Measurements from ENCODE around the gene UBAC1. TPM values are rescaled to one million over a fixed set of nuclear protein-coding genes. Genes with fewer than 3 reads are reported as not detected.
"Not testable (repeated sequence)": the region's sequence is repeated elsewhere in the genome, so short reads cannot be mapped to it uniquely, and the experiment has no call there.

The UBAC1 gene
- polyA plus RNA-seq, 3 donors = 18.6 to 37.1 (median 28.4) TPM

DNA sequence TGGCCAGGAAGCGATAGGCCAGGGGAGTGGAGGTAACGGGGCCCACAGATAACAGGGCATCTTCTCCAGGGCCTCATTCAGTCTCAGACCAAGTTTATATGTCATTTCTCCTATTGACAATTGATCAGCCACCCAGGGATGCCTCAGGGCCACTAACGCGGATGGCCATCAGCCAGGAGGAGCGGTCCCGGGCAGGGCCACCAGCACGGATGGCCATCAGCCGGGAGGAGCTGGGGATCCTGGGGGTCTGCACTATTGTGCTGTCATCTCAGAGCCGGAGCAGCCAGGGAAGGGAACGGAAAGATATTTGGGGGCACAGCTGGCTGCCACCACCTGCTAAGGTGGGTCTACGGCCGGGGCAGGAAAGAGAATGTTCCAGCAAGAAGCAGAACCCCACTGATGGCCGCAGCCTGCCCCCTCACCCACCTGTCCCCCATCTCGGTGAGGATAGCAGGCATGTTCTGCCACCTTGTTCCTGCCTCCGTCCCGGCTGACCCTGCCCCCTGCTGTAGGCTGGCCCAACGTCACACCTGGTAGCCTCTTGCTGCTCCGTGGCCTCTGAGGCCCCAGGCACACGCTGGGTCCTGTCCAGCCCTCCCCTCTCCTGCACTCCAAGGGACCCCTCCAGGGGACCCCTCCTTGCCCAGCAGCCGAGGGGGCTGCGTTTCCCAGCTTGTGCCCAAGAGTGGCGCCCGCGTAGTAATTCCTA, 21.5 kb upstream of the UBAC1 start:
- WGBS, 3 donors = 73 to 84% (median 78%) methylated on average over 24 of the region's 24 CpGs
- H3K27ac ChIP-seq (ENCODE audit: low read depth, low read length) = no peak overlapping the region

DNA sequence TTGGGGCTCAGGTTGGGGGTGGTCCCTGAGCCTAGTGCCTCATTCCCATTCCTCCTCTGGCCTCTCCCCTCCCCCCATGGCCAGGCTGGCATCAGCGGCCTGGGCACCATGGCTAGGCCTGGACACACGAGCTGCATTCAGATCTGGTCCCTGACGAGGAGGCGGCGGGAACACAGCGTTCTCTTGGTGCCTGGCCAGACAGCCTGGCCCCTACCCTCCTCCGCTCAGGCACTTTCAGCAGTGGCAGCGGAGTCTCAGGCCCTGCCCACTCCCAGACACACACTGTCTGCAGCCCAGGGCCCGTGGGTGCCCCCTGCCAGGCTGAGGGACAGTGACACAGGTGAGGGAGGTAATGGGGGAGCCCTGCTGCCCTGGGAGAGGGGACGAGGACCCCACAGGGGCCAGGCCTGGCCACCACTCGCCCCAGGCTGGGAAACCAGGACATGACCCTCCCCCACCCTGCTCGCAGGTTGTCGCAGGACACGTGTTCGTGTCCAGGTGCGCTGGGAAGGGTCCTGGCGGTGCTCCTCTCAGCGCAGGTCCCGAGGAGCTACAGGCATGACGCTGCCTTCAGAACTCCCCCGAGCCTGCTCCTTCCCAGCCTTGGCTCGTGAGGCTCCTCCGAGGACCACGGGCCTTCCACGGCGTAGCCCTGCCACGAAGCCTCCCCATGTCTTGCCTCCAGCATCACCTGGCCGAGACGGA, 19.9 kb upstream of the UBAC1 start:
- no peak overlapping the region for H3K27ac ChIP-seq (ENCODE audit: low read depth, low read length)
- WGBS, 3 donors = 89 to 90% (median 89%) methylated on average over 27 to 29 of the region's 29 CpGs

DNA sequence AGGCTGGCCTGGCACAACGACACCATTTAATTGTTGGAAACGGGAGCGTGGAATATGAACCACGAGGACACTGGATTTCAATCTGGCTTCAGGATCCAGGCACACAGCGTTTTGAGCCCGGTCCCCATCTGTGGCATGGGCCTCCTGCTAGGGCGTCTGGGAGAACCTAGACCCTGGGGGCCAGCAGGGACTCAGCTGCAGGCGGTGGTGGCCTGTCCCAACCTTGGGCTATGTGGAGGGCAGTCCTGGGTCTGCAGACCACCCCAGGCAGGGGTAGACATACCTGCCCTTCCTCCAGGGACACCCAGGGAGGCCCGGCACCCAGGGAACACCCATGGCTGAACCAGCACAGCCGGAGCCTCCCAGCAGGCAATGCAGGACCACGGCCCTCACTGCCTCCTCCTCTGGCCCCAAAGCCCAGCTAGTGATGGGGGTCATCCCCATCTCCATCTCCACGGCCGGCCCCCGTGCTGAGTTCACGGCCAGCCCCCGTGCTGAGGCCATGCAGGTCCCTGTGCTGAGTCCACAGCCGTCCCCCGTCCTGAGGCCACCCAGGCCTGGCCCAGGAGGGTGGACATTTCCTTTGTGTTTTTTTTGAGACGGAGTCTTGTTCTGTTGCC, 18.5 kb upstream of the UBAC1 start:
- 55 to 63% (median 57%) methylated on average over 19 of the region's 19 CpGs for WGBS, 3 donors
- H3K27ac ChIP-seq (ENCODE audit: low read depth, low read length) = no peak overlapping the region

- no peak overlapping the region for H3K27ac ChIP-seq (ENCODE audit: low read depth, low read length)
- 21 to 45% (median 21%) methylated on average over 17 to 20 of the region's 20 CpGs for WGBS, 3 donors
Observed at GRCh38 chr9:135978642-135979546, 17.7 kb upstream of the UBAC1 start.

DNA sequence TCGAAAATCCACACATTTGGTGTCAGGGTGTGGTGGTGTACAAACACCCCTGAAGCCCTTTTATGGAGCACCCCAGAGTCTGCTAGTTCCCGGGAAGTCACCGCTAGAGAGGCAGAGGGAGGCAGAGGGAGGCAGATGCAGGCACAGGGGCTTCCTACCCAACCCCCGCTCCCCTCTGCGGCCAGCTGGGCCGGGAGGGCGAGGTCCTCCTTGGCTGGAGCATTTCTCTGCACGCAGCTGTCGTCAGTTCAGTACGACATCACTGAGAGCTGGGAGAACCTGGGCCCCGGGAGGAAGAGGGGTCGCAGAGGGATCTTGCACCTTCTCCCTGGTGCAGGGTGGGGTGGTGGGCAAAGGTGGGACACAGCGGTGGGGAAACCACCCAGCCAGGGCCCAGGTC, 15.8 kb upstream of the UBAC1 start:
- H3K27ac ChIP-seq (ENCODE audit: low read depth, low read length) = no peak overlapping the region
- WGBS, 3 donors = 40 to 62% (median 57%) methylated on average over 13 of the region's 13 CpGs

DNA sequence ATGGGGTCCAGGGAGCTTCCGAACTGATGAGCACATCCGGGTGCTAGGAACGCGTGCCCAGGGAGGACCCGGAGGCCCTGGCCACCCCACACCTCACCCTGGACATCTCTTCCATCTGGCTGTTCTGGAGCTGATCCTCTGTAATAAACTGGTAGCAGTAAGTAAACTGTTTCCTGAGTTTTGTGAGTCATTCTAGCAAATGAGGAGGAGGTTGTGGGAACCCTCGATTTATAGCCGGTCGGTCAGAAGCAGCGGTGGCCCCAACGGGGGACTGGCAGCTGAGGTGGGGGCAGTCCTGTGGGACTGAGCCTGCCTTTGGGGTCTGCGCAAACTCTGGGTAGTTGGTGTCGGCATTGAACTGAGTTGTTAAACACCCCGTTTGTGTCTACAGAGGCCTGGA, 15.4 kb upstream of the UBAC1 start:
- 77 to 85% (median 78%) methylated on average over 13 of the region's 13 CpGs for WGBS, 3 donors
- no peak overlapping the region for H3K27ac ChIP-seq (ENCODE audit: low read depth, low read length)

DNA sequence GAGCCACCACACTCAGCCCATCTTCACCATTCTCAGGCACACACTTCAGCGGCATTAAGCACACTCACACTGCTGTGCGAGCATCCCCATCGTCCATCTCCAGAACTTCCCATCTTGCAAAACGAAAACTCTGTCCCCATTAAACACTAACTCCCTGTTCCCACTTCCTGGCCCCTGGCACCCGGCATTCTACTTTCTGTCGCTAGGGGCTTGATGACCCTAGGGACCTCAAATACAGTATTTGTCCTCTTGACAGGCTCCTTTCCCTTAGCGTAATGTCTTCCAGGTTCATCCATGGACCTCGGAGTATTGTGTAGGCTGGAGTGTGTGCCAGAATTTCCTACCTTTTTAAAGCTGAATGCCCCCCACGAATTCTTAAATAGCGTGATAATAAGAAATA, 14.7 kb upstream of the UBAC1 start:
- no peak overlapping the region for H3K27ac ChIP-seq (ENCODE audit: low read depth, low read length)
- WGBS, 3 donors = 75 to 89% (median 87%) methylated on average over 10 of the region's 10 CpGs

DNA sequence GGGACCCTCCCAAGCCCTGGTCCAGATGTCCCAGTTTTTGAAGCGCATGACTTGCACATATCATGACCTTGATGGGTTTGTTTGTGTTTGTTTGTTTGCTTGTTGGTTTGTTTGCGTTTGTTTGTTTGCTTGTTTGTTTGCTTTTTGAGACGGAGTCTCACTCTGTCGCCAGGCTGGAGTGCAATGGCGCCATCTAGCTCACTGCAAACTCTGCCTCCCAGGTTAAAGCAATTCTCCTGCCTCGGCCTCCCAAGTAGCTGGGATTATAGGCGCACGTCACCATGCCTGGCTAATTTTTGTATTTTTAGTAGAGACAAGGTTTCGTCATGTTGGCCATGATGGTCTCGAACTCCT, 13.0 kb upstream of the UBAC1 start:
- 59 to 71% (median 68%) methylated on average over 10 of the region's 10 CpGs for WGBS, 3 donors
- no peak overlapping the region for H3K27ac ChIP-seq (ENCODE audit: low read depth, low read length)

DNA sequence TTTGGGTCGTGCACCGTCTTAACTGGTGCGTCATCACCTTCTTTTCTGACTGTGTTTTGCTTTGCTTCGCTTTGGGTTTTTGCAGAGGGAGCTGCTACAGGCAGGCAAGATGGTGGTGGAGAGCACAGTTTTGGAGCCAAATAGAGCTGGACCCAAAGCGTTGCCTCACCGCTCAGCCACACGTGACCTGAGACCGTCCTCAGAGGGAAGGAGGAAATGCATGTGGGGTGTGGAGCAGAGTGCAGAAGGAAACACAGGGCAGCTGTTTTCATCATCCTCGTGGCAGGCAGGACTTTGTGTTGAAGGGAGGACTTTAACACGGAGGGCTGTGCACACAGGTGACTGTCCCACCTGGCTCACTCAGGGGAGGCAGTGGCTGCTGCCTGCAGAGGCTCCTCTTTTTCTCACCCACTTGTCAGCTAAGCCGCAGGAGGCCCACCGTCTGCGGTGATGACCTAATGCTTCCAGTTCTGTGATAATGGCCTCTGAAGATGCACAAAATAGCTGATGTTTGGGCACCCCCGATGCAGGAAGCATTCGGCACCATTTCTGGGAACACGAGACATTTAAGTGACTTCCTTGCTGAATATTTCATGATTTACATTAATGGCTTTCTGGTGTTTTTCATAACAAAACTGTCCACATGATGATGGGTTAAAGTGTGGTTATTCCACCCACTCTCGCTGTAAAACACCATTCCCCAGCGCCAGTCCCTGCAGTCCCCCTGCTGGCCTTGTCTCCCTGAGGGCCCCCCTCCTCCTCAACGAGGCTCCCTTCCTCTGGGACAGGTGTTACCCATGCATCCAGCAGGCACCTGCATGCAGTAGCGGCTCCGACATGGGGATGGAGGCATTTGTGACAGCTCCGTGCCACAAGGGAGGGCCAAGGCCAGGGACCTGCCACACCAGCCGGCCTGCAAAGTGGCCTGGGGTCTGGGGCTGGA, 12.4 kb upstream of the UBAC1 start:
- H3K27ac ChIP-seq (ENCODE audit: low read depth, low read length) = no peak overlapping the region
- 43 to 47% (median 45%) methylated on average over 23 of the region's 23 CpGs for WGBS, 3 donors

DNA sequence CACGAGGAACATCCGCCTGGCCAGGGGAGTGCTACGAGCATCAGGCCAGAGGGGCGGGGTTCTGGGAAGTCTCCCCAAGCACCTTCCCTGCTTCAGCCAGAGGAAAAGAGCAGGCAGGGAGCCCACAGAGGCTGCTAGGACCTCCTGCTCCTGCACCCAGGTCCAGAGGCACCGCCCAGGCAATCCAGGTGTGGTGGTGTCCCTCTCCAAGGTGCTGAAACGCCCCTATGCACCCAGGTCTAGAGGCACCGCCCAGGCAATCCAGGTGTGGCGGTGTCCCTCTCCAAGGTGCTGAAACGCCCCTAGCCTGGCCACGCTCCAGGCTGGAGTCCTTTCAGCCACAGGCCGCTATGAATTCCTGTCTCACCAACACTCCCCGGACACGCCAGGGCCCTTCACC, 10.7 kb upstream of the UBAC1 start:
- WGBS, 3 donors = 23 to 59% (median 56%) methylated on average over 11 to 13 of the region's 13 CpGs
- no peak overlapping the region for H3K27ac ChIP-seq (ENCODE audit: low read depth, low read length)

GRCh38 chr9:135971111-135971766, 10.1 kb upstream of the UBAC1 start:
- WGBS, 3 donors = 59 to 81% (median 80%) methylated on average over 18 of the region's 18 CpGs
- no peak overlapping the region for H3K27ac ChIP-seq (ENCODE audit: low read depth, low read length)

DNA sequence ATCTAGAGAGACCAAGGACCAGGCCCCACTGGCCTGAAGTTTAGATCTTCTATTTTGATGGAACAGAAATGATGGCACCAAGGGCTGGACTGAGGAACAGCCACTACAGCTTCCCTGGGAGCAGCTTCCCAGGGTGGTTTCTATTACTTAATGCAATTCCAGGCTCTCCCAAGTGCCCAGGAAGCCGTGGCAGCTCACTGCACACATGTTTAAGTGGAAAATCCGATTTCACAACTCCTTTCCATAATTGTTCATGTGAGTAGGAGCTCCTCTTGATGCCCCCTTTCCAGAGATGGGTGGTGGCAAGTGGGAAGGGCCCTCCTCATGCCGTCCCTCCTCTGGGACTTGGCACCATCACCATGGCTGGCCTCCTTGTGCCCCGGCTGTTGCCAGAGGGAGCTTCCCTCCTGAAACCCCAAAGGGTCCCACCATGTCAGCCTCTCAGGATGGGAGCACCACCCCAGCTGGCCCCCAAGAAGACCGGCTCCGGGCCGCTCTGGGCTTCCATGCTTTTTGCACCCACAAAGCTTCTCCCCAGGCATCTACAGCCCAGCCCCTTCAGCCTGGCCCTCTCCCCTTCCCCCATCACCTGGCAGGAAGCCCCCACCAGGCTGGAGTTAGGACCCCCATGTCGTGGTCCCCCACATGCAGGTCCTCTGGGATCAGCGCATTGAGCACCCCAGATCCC, 9.1 kb upstream of the UBAC1 start:
- no peak overlapping the region for H3K27ac ChIP-seq (ENCODE audit: low read depth, low read length)
- 70 to 85% (median 85%) methylated on average over 9 of the region's 9 CpGs for WGBS, 3 donors

GRCh38 chr9:135969064-135969683, 8.0 kb upstream of the UBAC1 start:
- WGBS, 3 donors = 31 to 59% (median 37%) methylated on average over 12 of the region's 12 CpGs
- no peak overlapping the region for H3K27ac ChIP-seq (ENCODE audit: low read depth, low read length)

- 29 to 51% (median 31%) methylated on average over 7 of the region's 7 CpGs for WGBS, 3 donors
- H3K27ac ChIP-seq (ENCODE audit: low read depth, low read length) = no peak overlapping the region
Observed at GRCh38 chr9:135968601-135969000, 7.4 kb upstream of the UBAC1 start.

DNA sequence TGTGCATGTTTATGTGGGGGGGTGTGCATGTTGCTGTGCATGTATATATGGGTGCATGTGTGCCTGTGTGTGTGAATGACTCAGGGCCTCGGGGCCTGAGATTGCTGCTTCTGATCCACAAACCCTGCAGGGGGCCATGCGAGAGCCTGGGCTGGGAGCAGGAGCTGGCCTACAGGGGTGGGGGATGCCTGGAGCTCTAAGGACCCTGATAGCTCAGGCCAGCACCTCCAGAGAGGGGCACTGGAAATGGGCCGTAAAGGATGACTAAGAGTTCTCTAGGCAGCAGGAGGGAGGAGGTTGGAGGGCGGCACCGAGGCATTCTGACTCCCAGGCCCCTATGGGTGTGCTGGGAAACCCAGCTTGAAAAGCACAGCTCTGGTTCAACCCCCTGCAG, 6.9 kb upstream of the UBAC1 start:
- WGBS, 3 donors = 36 to 41% (median 37%) methylated on average over 5 of the region's 5 CpGs
- no peak overlapping the region for H3K27ac ChIP-seq (ENCODE audit: low read depth, low read length)

DNA sequence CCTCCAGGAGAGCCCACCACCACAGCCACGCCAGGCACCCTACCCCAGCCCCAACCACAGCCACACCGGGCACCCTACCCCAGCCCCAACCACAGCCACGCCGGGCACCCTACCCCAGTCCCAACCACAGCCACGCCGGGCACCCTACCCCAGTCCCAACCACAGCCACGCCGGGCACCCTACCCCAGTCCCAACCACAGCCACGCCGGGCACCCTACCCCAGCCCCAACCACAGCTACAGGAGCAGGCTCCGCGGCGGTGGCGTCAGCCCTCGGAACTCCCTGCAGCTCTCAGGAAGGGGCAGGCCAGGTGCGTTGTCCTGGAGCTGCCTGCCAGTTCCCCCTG, 5.7 kb upstream of the UBAC1 start:
- 34 to 68% (median 58%) methylated on average over 9 to 16 of the region's 16 CpGs for whole genome bisulfite sequencing, 3 donors
- H3K27ac ChIP-seq (ENCODE audit: low read depth, low read length) = not testable (repeated sequence)
